A375 (cell line): Measurements from ENCODE around the gene PLSCR5. TPM values are rescaled to one million over a fixed set of nuclear protein-coding genes. Genes with fewer than 3 reads are reported as not detected.

ENCODE experiments used
- small RNA-seq: library from RNA; depleted of rRNA; stranded (forward); fragments of <200 nt; gene quantifications from one replicate; pipeline ENCODE3, GENCODE V24; 2014
- total RNA-seq: library from RNA; depleted of rRNA; stranded (reverse); fragments of >200 nt; shearing (Covaris generic); gene quantifications from 2 replicates; pipeline ENCODE4 v1.2.3, GENCODE V29; 2014; rRNA removed

The PLSCR5 gene, protein sequence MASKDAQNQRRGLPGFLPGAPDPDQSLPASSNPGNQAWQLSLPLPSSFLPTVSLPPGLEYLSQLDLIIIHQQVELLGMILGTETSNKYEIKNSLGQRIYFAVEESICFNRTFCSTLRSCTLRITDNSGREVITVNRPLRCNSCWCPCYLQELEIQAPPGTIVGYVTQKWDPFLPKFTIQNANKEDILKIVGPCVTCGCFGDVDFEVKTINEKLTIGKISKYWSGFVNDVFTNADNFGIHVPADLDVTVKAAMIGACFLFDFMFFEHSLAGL
- not detected in 2 replicates for total RNA-seq

GRCh38 chr3:146605106-146605505 lies at the start of gene PLSCR5:
TSS of gene PLSCR5 (minus strand) at chr3:146605346. CDS start at chr3:146605212, 134 bp downstream.

GRCh38 chr3:146544002-146544928 lies 60.9 kb downstream of the PLSCR5 start, which contains the start of gene PLSCR1:
TSS of gene PLSCR1 (minus strand) at chr3:146544607. CDS start at chr3:146536552, 8,055 bp downstream.

Small RNAs within 50 kb of the gene (small RNA-seq; reads per million reads assigned to genes)
- not detected for gene RNU6-428P

Other genes with a start within 250 kb of the PLSCR5 start
- gene PLSCR2, start 135.8 kb downstream of the PLSCR5 start, total RNA-seq: not detected in 2 replicates
- gene PLSCR1, start 60.7 kb downstream of the PLSCR5 start, total RNA-seq: 29.4 and 36.6 TPM in 2 replicates